C4-2B (cell line): Measurements from ENCODE around the gene MAP3K12.
"Not testable (repeated sequence)": the region's sequence is repeated elsewhere in the genome, so short reads cannot be mapped to it uniquely, and the experiment has no call there.

Source experiments
- ZFX ChIP-seq: fragments of 450-650 bp; IDR thresholded peaks from 2 replicates; pipeline ENCODE4 v1.6.1; 2017
- TF ChIP-seq, protein P1 (sequence below): fragments of 450-650 bp; conservative IDR thresholded peaks from 2 replicates; pipeline ENCODE4 v1.5.1; 2017; ENCODE audit warnings: mild to moderate bottlenecking

DNA sequence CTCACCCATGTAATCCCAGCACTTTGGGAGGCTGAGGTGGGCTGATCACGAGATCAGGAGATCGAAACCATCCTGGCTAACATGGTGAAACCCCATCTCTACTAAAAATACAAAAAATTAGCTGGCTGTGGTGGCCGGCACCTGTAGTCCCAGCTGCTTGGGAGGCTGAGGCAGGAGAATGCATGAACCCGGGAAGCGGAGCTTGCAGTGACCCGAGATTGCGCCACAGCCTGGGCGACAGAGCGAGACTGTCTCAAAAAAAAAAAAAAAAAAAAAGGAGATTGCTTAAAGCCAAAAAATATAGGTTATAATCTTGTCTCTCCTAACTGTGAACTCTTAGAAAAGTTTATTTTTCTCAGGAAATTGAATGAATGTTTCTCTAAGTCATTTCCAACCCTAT, 63.9 kb downstream of the MAP3K12 start:
- TF ChIP-seq, protein P1, sequence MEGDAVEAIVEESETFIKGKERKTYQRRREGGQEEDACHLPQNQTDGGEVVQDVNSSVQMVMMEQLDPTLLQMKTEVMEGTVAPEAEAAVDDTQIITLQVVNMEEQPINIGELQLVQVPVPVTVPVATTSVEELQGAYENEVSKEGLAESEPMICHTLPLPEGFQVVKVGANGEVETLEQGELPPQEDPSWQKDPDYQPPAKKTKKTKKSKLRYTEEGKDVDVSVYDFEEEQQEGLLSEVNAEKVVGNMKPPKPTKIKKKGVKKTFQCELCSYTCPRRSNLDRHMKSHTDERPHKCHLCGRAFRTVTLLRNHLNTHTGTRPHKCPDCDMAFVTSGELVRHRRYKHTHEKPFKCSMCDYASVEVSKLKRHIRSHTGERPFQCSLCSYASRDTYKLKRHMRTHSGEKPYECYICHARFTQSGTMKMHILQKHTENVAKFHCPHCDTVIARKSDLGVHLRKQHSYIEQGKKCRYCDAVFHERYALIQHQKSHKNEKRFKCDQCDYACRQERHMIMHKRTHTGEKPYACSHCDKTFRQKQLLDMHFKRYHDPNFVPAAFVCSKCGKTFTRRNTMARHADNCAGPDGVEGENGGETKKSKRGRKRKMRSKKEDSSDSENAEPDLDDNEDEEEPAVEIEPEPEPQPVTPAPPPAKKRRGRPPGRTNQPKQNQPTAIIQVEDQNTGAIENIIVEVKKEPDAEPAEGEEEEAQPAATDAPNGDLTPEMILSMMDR, result not testable (repeated sequence)
- not testable (repeated sequence) for TF ChIP-seq ZFX
